ENCODE measurements around the gene IRF7.

The IRF7 gene

DNA sequence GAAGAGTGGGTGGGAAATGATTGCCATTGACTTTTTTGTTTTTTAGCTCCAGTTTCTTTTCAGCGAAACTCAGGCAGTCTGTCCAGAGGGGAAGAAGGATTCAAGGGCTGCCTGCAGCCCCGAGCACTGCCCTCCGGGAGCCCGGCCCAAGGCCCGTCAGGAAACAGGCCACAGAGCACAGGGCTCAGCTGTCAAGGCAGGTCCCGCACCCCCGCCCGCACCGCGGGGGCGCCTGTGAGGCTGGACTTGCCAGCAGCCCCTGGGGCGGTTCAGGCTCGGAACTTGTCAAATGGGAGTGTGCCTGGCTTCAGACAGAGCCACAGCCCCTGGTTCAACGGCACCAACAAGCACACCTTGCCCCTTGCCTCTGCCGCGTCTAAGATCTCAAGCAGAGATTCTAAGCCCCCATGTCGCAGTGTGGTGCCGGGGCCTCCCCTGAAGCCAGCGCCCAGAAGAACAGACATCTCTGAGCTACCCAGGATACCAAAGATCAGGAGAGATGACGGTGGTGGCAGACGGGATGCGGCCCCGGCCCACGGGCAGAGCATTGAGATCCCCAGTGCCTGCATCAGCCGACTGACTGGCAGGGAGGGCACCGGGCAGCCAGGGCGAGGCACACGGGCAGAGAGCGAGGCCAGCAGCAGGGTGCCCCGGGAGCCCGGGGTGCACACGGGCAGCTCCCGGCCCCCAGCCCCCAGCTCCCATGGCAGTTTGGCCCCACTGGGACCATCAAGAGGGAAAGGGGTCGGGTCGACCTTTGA lies 8.6 kb downstream of the IRF7 start:
- Histone ChIP-seq H3K9me3 (ENCODE audit: insufficient read depth, low read length, severe bottlenecking) (no peaks in the 10 kb centered on the region), H3K4me1 (ENCODE audit: insufficient read depth, low read length) (no peaks in the 10 kb centered on the region), H4K20me1 (ENCODE audit: insufficient read depth, low read length) (peaks cover 62% of the 10 kb centered on the region), H3K36me3 (ENCODE audit: insufficient read depth, low read length) (peaks cover 100% of the 10 kb centered on the region), H3K4me3 (ENCODE audit: low read depth in 1 of 2, low read length in 2 of 2) (no peak overlapping the region), H3K27ac (ENCODE audit: low read length) (no peak overlapping the region), H2AFZ (ENCODE audit: low read depth, low read length) (no peak overlapping the region), H3K79me2 (ENCODE audit: insufficient read depth, low read length) (peaks cover 8% of the 10 kb centered on the region), H3K27me3 (ENCODE audit: insufficient read depth, low read length, poor library complexity) (no peaks in the 10 kb centered on the region), H3K9ac (ENCODE audit: low read depth, low read length) (no peak overlapping the region), H3K4me2 (ENCODE audit: insufficient read depth, low read length) (no peak overlapping the region)
- TF ChIP-seq, protein P1, sequence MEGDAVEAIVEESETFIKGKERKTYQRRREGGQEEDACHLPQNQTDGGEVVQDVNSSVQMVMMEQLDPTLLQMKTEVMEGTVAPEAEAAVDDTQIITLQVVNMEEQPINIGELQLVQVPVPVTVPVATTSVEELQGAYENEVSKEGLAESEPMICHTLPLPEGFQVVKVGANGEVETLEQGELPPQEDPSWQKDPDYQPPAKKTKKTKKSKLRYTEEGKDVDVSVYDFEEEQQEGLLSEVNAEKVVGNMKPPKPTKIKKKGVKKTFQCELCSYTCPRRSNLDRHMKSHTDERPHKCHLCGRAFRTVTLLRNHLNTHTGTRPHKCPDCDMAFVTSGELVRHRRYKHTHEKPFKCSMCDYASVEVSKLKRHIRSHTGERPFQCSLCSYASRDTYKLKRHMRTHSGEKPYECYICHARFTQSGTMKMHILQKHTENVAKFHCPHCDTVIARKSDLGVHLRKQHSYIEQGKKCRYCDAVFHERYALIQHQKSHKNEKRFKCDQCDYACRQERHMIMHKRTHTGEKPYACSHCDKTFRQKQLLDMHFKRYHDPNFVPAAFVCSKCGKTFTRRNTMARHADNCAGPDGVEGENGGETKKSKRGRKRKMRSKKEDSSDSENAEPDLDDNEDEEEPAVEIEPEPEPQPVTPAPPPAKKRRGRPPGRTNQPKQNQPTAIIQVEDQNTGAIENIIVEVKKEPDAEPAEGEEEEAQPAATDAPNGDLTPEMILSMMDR (IDR thresholded peaks at IDR 0.05; ENCODE audit: borderline replicate concordance, extremely low read depth, low read length, poor library complexity, severe bottlenecking) = no peak
- TF ChIP-seq EZH2 (IDR thresholded peaks at IDR 0.05; ENCODE audit: borderline replicate concordance, low read depth, low read length, severe bottlenecking) = no peak
- no peak for DNase-seq
- no peak for ATAC-seq (ENCODE audit: insufficient read depth, low read depth)

- Histone ChIP-seq H3K27me3 (ENCODE audit: insufficient read depth, low read length, poor library complexity) (no peaks in the 10 kb centered on the region), H2AFZ (ENCODE audit: low read depth, low read length) (no peak overlapping the region), H3K4me2 (ENCODE audit: insufficient read depth, low read length) (no peak overlapping the region), H3K36me3 (ENCODE audit: insufficient read depth, low read length) (peaks cover 100% of the 10 kb centered on the region), H3K79me2 (ENCODE audit: insufficient read depth, low read length) (peaks cover 11% of the 10 kb centered on the region), H3K9ac (ENCODE audit: low read depth, low read length) (no peak overlapping the region), H3K9me3 (ENCODE audit: insufficient read depth, low read length, severe bottlenecking) (no peaks in the 10 kb centered on the region), H3K4me1 (ENCODE audit: insufficient read depth, low read length) (no peaks in the 10 kb centered on the region), H4K20me1 (ENCODE audit: insufficient read depth, low read length) (peaks cover 63% of the 10 kb centered on the region), H3K4me3 (ENCODE audit: low read depth in 1 of 2, low read length in 2 of 2) (no peak overlapping the region), H3K27ac (ENCODE audit: low read length) (no peak overlapping the region)
- TF ChIP-seq, protein P1 (IDR thresholded peaks at IDR 0.05; ENCODE audit: borderline replicate concordance, extremely low read depth, low read length, poor library complexity, severe bottlenecking) = no peak
- TF ChIP-seq EZH2 (IDR thresholded peaks at IDR 0.05; ENCODE audit: borderline replicate concordance, low read depth, low read length, severe bottlenecking) = no peak
- ATAC-seq (ENCODE audit: insufficient read depth, low read depth) (no peak), DNase-seq (no peak)
These were observed 9.5 kb downstream of the IRF7 start for GRCh38 chr11:606245-606644.

DNA sequence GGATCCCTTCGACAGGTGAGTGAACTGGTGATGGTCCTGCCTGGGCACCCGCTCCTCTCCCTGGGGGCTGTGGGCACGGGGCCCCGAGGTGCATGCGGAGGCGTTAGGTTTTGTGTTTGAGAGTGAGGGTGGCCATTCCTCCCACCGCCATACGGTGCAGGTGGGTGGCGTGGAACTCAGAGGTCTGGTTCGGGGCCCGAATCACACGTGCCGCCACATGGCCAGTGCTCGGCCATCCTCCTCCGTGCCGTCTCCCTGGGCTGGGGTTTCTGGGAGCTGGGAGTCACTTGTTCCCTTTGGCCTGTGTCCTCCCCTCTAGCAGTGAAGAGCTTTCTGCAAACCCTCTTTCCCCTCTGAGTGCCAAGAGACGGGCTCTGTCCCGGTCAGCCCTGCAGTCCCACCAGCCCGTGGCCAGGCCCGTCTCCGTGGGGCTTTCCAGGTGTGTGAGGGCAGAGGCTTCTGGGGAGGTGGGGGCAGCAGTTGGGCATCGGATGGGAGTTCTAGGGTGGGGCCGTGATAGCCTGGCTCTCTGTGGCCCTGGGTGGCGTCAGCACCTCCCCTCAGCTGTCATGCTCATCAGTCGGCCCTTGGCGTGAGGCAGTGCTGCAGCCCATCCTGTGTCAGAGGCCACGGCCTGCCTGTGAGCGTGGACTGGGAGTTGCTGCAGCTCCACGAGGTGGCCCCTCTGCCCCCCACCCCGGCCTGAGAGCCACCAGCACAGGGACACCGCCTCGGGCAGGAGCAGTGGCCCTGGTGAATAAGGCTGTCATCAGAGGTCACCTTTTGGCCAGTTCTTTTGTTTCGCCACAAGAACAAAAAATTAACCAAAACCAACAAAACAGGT lies 10.2 kb downstream of the IRF7 start:
- TF ChIP-seq, protein P1 (IDR thresholded peaks at IDR 0.05; ENCODE audit: borderline replicate concordance, extremely low read depth, low read length, poor library complexity, severe bottlenecking) = no peak
- no peak for TF ChIP-seq EZH2 (IDR thresholded peaks at IDR 0.05; ENCODE audit: borderline replicate concordance, low read depth, low read length, severe bottlenecking)
- ATAC-seq (ENCODE audit: insufficient read depth, low read depth) (no peak), DNase-seq (no peak)
- Histone ChIP-seq H2AFZ (ENCODE audit: low read depth, low read length) (no peak overlapping the region), H3K79me2 (ENCODE audit: insufficient read depth, low read length) (peaks cover 11% of the 10 kb centered on the region), H3K27me3 (ENCODE audit: insufficient read depth, low read length, poor library complexity) (no peaks in the 10 kb centered on the region), H3K36me3 (ENCODE audit: insufficient read depth, low read length) (peaks cover 97% of the 10 kb centered on the region), H4K20me1 (ENCODE audit: insufficient read depth, low read length) (peaks cover 56% of the 10 kb centered on the region), H3K4me3 (ENCODE audit: low read depth in 1 of 2, low read length in 2 of 2) (no peak overlapping the region), H3K27ac (ENCODE audit: low read length) (no peak overlapping the region), H3K4me2 (ENCODE audit: insufficient read depth, low read length) (no peak overlapping the region), H3K9me3 (ENCODE audit: insufficient read depth, low read length, severe bottlenecking) (no peaks in the 10 kb centered on the region), H3K9ac (ENCODE audit: low read depth, low read length) (no peak overlapping the region), H3K4me1 (ENCODE audit: insufficient read depth, low read length) (no peaks in the 10 kb centered on the region)
